Activated T-cell treated with anti-CD3 and anti-CD28 coated beads for 24 hours (primary cell): Measurements from ENCODE around the gene PDLIM1.
"Not testable (repeated sequence)": the region's sequence is repeated elsewhere in the genome, so short reads cannot be mapped to it uniquely, and the experiment has no call there.

Experiments used
- DNase-seq: peaks from one replicate; pipeline ENCODE4 v3.0.0-alpha.2; 2020; ENCODE audit warnings: low read depth

Gene PDLIM1

DNA sequence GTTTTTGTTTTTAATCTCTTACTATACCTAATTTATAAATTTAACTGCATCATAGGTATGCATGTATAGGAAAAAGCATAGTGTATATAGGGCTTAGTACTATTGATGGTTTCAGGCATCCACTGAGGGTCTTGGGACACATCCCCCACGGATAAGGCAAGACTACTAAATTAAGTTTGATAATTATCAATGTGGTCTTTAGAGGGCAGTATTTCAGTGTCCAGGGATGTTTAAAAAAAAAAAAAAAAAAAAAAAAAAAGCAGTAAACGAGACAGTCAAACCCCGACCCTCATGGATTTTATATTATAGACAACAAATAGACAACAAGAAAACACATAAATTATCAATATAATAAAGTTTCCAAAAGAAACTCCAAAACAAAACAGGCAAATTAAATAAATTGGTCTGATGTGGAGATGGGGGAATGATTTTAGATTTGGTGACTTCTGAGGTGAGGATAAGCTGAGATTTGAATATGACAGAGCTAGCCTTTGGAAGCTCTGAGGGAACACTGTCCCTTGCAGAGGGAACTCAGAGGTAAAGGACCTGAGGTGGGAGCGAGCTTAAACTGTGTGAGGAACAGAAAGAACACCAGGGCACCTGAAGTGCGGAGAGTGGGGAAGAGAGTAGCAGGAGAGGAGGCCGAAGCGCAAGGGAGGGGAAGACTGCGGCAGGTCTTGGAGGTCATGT lies 82.0 kb downstream of the PDLIM1 start:
- DNase-seq = no peak

DNA sequence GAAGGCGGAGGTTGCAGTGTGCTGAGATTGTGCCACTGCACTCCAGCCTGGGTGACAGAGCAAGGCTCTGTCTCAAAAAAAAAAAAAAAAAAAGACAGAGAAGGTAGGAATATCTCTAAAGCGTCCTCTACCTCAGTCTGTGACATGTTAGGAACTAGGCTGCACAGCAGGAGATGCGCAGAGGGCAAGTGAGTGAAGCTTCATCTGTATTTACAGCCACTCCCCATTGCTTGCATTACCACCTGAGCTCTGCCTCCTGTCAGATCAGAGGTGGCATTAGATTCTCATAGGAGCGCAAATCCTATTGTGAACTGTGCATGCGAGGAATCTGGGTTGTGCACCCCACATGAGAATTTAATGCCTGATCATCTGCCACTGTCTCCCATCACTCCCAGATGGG lies 87.9 kb downstream of the PDLIM1 start:
- not testable (repeated sequence) for DNase-seq

DNA sequence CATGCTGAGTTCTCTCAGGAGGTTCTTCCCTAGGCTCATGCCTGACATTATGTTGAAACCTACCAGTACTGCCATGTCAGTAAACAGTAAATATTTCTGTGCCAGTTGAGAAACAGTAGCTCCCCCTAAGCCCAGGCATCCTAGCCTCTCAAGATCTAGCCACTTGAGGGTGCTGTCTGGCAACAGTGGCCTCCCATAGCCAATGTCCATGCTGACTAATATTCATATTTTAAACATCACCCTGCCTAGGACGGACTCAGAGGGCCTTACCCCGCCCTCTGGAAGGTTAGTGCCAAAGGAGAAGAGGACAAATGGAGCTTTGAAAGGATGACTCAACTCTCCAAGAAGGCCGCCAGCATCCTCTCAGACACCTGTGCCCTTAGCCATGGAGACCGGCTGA lies 89.1 kb downstream of the PDLIM1 start:
- DNase-seq = no peak

- DNase-seq = no peak
Observed at GRCh38 chr10:95196046-95196445, 94.8 kb downstream of the PDLIM1 start.

DNA sequence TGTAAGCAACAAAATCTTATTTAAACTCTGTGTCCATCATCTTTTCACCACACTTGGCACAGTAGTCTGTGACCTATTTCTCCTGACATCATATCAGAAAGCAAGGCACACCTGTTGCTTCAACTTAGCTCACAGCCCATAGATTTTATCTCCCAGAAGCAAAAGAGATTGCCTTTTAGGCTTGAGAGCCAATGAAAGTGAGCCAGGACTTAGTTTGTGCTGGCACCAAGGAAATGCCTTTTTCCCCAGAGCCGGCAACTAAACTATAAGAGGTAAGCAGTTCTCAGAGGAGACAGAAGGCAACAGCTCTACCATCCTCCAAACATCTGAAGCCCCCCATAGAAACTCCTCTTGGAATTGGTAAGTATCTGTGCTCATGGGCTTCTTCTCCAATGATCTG lies 96.9 kb downstream of the PDLIM1 start, which contains the start of gene ACSM6:
TSS of gene ACSM6 (plus strand) at position 295 of the 400 bp plus-strand sequence. CDS start 248 bp downstream, outside the sequence.
- no peak for DNase-seq

DNA sequence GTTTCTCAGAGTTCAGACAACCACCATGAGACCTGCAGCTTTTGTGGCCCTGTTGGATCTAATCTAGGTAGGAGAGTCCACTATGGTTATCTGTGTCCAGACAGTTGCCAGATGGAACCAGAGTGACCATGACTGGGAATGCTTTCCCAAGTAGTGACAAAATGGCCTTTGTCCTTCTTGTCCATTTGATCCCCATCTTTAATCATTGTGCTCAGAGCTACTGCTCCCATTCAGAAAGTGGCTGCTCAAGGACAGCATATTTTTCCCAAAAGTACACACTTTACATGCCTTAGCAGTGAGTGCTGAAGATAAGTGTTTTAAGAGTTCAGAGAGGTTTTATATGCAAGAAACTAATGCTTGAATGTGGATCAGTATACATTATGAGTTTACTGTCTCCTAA lies 102.2 kb downstream of the PDLIM1 start:
- no peak for DNase-seq

- DNase-seq = no peak
Observed at GRCh38 chr10:95187617-95188016, 103.2 kb downstream of the PDLIM1 start.
